HL-60/S4 (cell line): ENCODE measurements around the gene PP2D1.
"Not testable (repeated sequence)": the region's sequence is repeated elsewhere in the genome, so short reads cannot be mapped to it uniquely, and the experiment has no call there.

Experiments used
- in situ Hi-C: fragments of 300-500 bp; cut with MboI; formaldehyde crosslinking; loops from 2 replicates; pipeline ENCODE4 v1.14.3; 2022; ENCODE audit warnings: low sequenced_read_pairs

PP2D1 gene, protein sequence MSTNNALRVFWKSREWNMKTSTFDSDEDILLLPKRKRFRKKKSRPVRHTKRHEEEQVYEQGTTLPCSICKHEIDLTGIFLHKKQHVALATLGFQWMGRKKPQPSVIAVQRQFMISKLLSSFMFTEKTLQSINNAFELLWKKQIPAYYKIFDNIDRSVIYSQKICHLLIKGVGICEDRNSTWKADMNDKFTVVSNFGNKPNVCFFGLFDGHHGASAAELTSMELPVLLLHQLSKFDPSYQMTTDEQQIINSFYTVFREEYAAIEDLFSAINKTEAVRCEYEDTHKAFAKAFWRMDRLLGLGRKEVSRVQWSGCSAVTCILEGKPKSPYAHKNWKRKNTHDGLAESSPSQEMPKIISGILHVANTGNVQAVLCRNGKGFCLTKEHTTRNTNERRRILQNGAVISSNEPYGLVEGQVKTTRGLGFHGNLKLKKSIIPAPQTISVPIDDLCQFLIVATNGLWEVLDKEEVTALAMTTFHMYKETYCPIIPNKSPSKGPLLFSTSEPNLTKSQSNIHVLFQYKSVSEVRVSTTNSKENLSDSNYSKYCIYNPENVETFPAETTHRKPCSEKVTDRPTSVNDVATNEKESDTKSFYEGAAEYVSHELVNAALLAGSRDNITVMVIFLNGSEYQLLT

GRCh38 chr3:20012164-20012563 lies at the start of gene PP2D1:
TSS of gene PP2D1 (minus strand) at chr3:20012264. CDS start at chr3:20012072, 192 bp downstream.
- in situ Hi-C loops: no loop called here

GRCh38 chr3:20060974-20061685 lies 49.1 kb upstream of the PP2D1 start:
- in situ Hi-C loops: no loop called here

DNA sequence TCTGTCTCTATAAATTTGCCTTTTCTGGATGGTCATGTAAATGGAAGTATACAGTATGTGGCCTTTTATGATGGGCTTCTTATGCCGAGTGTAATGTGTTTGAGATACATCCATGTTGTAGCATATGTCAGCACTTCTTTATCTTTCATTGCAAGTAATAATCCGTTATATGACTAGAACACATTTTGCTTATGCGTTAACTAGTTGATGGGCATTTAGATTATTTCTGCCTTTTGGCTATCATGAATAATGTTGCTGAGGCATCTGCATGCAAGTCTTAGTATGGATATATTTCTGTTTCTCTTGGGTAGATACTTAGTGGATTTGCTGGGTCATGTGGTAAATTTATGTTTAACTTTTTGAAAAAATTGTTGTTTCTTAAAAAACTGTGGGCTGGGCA lies 47.9 kb upstream of the PP2D1 start:
- in situ Hi-C loops: no loop called here

- in situ Hi-C loops: no loop called here
These were observed 45.6 kb upstream of the PP2D1 start for GRCh38 chr3:20057612-20058180.

- in situ Hi-C loops: no loop called here
These were observed 44.9 kb upstream of the PP2D1 start for GRCh38 chr3:20056725-20057611.

GRCh38 chr3:20055842-20056241 lies 43.8 kb upstream of the PP2D1 start:
- in situ Hi-C loops: no loop called here

DNA sequence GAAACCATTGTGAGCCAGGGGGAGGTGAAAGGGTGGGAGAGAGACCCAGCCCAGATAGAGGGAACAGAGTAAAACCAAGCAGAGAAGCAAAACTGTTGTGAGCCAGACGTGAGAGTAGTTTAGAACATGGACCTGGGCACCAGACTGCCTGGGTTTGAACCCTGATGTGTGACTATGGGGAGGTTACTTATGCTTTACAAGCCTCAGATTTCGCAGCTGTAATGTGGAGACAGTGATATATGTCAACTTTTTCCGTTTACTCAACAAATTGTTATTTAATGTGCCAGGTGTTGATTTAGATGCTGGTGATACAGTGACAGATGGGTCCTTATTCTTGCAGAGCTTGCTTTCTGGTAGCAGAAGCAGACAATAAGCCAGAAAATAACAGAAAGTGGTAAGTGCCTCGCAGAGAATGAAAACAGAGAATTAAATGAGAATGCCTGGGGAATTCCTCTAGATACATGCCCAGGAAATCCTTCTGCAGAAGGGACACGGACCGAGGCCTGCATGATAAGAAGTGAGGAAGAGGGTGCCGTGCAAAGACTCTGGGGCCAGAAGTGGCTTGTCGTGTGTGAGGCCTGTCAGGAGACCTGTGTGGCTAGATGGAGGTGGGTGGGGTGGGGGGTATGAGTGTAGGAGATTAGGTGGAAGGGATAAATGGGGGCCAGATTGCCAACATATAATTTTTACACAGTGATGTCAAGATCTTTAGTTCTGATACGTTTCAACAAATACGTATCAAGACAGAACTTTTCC lies 43.1 kb upstream of the PP2D1 start:
- in situ Hi-C loops: no loop called here

DNA sequence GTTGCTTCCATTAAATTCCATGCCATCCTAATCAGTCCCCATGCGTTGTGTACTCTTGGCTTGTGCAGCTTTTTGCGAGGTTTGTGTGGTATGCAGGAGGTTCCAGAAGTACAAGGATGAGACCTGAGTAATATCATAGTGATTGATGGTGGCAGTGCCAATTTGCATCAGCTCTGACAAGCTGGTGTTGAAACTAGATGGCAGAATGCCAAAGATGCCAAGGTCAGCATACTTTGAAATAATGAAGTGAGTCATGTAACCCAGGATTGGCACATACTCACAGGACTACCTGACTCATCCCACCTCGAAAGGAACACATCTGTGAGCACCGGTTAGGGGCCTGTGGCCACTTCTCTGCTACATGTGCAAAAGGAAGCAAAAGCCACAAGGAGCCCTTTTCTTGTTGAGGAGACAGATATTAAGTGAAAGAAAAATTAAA lies 42.5 kb upstream of the PP2D1 start:
- in situ Hi-C loops: no loop called here

DNA sequence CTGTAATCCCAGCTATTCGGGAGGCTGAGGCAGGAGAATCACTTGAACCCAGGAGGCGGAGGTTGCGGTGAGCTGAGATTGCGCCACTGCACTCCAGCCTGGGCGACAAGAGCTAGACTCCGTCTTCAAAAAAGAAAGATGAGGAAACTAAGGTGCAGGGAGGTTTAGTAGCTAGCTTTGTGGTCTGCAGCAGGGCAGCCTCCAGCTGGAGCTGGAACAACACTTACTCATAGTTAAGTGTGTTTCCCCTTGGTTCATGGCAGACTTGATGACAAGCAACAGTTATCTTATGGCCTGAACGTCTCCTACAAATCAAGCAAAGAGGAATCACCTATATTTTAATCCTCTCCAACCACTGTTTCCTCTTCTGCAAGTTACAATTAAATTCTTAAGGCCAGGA lies 40.8 kb upstream of the PP2D1 start:
- in situ Hi-C loops: no loop called here

- in situ Hi-C loops: no loop called here
These were observed 39.2 kb upstream of the PP2D1 start for GRCh38 chr3:20051123-20051806.

- in situ Hi-C loops: no loop called here
These were observed 36.2 kb upstream of the PP2D1 start for GRCh38 chr3:20047976-20048883.

DNA sequence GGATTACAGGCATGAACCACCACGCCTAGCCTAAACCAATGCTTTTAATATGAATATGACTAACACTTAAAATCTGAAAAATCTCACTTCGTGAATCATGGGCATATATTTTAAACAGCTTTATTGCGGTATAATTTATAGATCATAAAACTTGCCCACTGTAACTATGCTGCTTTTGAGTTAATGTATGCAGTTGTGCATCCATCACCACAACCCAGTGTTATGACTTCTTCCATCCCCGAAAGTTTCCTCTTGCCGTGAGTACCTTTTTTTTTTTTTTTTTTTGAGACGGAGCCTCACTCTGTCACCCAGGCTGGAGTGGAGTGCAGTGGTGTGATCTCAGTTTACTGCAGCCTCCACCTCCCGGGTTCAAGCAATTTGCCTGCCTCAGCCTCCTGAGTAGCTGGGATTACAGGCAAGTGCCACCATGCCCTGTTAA lies 35.3 kb upstream of the PP2D1 start:
- in situ Hi-C loops: no loop called here

- in situ Hi-C loops: no loop called here
These were observed 34.5 kb upstream of the PP2D1 start for GRCh38 chr3:20046556-20046955.

DNA sequence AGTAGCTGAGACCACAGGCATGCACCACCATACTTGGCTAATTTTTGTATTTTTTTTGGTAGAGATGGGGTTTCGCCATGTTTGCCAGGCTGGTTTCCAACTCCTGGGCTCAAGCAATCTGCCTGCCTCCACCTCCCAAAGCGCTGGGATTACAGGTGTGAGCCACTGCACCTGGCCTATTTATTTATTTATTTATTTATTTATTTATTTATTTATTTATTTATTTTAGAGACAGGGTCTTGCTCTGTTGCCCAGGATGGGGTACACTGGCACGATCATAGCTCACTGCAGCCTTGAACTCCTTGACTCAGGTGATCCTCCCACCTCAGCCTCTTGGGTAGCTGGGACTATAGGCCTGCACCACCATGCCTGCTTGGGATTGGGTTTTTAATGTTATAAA lies 33.1 kb upstream of the PP2D1 start:
- in situ Hi-C loops: not testable (repeated sequence)

GRCh38 chr3:20043825-20044224 lies 31.8 kb upstream of the PP2D1 start:
- in situ Hi-C loops: no loop called here

GRCh38 chr3:20043396-20043795 lies 31.3 kb upstream of the PP2D1 start:
- in situ Hi-C loops: no loop called here

DNA sequence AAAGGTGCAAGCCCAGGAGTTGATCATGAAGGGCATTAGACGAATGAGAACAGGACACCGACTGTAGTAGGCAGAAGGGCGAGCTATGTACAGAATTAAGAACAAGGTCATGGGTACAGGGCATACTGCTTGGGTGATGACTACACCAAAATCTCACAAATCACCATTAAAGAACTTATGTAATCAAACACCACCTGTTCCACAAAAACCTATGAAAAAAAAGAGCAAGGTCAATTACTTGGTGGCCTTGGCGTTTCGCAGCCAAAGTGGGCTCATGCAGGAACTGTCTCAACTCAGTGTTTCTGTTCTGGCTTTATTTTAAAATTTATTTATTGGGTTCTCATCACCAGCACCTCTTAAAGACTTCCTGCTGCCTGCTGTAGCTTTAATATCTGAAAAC lies 30.3 kb upstream of the PP2D1 start:
- in situ Hi-C loops: no loop called here

DNA sequence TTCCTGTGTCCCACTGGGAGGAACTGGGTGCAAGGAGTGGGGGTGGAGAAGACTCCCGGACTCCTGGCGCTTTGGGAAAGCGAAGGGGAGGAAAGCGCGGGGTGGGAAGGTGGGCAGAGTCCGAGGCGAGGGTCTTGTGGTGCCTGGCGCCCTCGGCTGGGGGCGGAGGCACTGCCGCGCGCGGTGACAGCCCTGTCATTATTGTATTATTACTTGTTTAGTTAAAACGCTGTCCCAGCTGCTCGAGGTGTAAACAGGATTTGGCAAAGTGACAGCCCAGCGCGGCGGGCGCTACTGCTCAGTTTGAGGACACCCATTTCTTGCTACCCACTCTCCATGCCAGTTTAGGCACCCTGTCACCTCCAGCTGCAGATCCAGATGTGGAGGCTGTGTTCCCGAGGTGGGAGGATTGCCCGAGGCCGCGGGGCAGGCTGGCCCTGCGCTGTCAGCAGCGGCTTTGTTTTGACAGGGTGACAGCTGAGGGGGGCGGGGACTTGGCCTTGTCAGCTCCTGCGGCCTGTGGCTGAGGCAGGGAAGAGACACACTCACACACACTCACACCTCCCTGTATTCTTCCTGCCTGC lies 29.2 kb upstream of the PP2D1 start:
- in situ Hi-C loops: no loop called here
